Stomach (tissue), 9 donors: Measurements from ENCODE around the gene DDOST. TPM values are rescaled to one million over a fixed set of nuclear protein-coding genes. Genes with fewer than 3 reads are reported as not detected.

Experiments used
- DNase-seq, 2 donors: peaks; one replicate each; pipeline versions ENCODE4 v3.0.0 to v3.0.0-alpha.2; 2013 to 2019
- H3K27ac ChIP-seq, 5 donors: fragments of 200-600 bp in 4 of 5; sonication (generic) in 4 of 5; one replicate each; pipeline ENCODE4 v1.5.1; 2013 to 2019; ENCODE audit warnings: mild to moderate bottlenecking in 1 of 5, moderate library complexity in 1 of 5
- H3K27me3 ChIP-seq, 3 donors: fragments of 200-600 bp; sonication (generic); one replicate each; pipeline ENCODE4 v1.5.1; 2017 to 2019; ENCODE audit warnings: mixed run types in 1 of 3
- H3K36me3 ChIP-seq, 4 donors: fragments of 200-600 bp; sonication (generic); 1 replicate in 3 of 4; 2 replicates in 1 of 4; pipeline ENCODE4 v1.5.1; 2016 to 2019
- H3K4me1 ChIP-seq, 4 donors: fragments of 200-600 bp; sonication (generic); one replicate each; pipeline ENCODE4 v1.5.1; 2016 to 2019
- H3K4me3 ChIP-seq, 4 donors: fragments of 200-600 bp; sonication (generic) in 3 of 4; one replicate each; pipeline ENCODE4 v1.5.1; 2016 to 2019; ENCODE audit warnings: mild to moderate bottlenecking in 1 of 4
- H3K9me3 ChIP-seq, 4 donors: fragments of 200-600 bp; sonication (generic); one replicate each; pipeline ENCODE4 v1.5.1; 2016 to 2019
- EP300 ChIP-seq: sonication (generic); formaldehyde crosslinking; IDR thresholded peaks from one replicate; pipeline ENCODE4 v1.6.1; 2017; ENCODE audit warnings: antibody characterized with exemption
- POLR2A ChIP-seq, 4 donors: fragments of 450-650 bp; IDR thresholded peaks; one replicate each; pipeline ENCODE4 v1.6.1; 2016; ENCODE audit warnings: antibody characterized with exemption in 4 of 4, control low read depth in 2 of 4, mild to moderate bottlenecking in 1 of 4, moderate library complexity in 1 of 4
- POLR2AphosphoS5 ChIP-seq, 3 donors: sonication (generic); formaldehyde crosslinking; IDR thresholded peaks; one replicate each; pipeline ENCODE4 v1.6.1; 2016; ENCODE audit warnings: antibody characterized with exemption in 3 of 3
- WGBS, 5 donors: extraction: QIAGEN DNeasy Blood & Tissue Kit in 3 of 5; methylation state at CpG; one replicate each; pipeline versions ENCODE4 v1.1.5 to v1.1.7; 2013 to 2018; 5-methylcytosine and 5-hydroxymethylcytosine counted together
- intact Hi-C: fragments of 100-400 bp; cut with DNase I; formaldehyde crosslinking; loops from one replicate; pipeline ENCODE4 v1.15.1; 2023; ENCODE audit warnings: low total_unique reads
- polyA plus RNA-seq, 3 donors: library from polyadenylated mRNA; stranded (reverse); fragments of 200-250 nt; gene quantifications; one replicate each; pipeline ENCODE4 v1.2.3, GENCODE V29; 2013
- total RNA-seq, 5 donors: library from RNA; depleted of rRNA; stranded (reverse); fragments of >200 nt; gene quantifications; one replicate each; pipeline versions ENCODE4 v1.1.0 to v1.2.3, GENCODE V29; 2014 to 2016
- TF ChIP-seq, protein P1 (sequence below), 7 experiments: fragments of 450-650 bp in 4 of 7; fragments of 200-600 bp in 3 of 7; sonication (generic) in 3 of 7; IDR thresholded peaks; one replicate each; pipeline ENCODE4 v1.5.1; 2016 to 2019; ENCODE audit warnings: antibody characterized with exemption in 7 of 7, control low read depth in 2 of 7, mild to moderate bottlenecking in 1 of 7
- donor health status: healthy with polysubstance abuse.
- donor health status: Bipolar disorder and iron deficiency.
- donor health status: healthy.

DDOST gene
- total and polyA plus RNA-seq, 8 donors: 38.5 to 227 (median 97.9) TPM

DNA sequence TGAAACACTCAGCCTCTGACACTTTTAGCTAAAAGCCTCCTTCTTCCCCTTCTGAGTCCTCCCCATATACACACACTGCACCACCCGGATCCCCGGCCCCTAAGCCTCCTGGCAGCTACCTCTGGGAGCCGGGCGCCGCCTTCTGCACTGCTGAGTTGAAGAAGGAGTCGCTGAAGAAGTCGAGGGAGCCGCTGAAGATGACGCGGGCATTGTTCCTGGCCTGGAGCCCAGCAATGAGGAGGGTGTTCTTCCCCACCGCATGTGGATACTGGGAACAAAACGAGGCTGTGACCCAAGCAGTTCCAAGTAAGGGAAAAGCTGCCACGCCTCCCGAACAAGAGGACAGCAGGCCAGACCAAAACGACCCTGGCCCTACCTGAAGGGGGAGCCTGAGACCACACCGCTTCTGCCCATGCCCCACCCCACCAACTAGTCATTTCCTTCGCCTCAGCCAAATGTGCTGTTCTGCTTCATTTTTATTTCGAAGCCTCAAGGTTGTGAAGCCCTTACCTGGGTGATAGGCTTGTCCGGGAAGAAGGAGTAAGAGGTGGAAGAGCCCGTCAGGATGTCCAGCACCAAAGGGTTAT lies 7.0 kb downstream of the DDOST start:
- TF ChIP-seq POLR2A (IDR thresholded peaks at IDR 0.05) (no peak), POLR2AphosphoS5 (IDR thresholded peaks at IDR 0.05) (no peak), EP300 (no peak)
- TF ChIP-seq, protein P1, sequence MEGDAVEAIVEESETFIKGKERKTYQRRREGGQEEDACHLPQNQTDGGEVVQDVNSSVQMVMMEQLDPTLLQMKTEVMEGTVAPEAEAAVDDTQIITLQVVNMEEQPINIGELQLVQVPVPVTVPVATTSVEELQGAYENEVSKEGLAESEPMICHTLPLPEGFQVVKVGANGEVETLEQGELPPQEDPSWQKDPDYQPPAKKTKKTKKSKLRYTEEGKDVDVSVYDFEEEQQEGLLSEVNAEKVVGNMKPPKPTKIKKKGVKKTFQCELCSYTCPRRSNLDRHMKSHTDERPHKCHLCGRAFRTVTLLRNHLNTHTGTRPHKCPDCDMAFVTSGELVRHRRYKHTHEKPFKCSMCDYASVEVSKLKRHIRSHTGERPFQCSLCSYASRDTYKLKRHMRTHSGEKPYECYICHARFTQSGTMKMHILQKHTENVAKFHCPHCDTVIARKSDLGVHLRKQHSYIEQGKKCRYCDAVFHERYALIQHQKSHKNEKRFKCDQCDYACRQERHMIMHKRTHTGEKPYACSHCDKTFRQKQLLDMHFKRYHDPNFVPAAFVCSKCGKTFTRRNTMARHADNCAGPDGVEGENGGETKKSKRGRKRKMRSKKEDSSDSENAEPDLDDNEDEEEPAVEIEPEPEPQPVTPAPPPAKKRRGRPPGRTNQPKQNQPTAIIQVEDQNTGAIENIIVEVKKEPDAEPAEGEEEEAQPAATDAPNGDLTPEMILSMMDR (IDR thresholded peaks at IDR 0.05): no peak
- H3K4me1 ChIP-seq: peaks cover 1 to 25% (median 12%) of the 10 kb centered on the region in 4 donors
- WGBS, 5 donors: 77 to 81% (median 78%) methylated on average over 20 of the region's 20 CpGs
- no peaks in the 10 kb centered on the region for H3K27me3 ChIP-seq
- no peaks in the 10 kb centered on the region for H3K9me3 ChIP-seq
- peaks cover 83 to 100% (median 100%) of the 10 kb centered on the region in 4 donors for H3K36me3 ChIP-seq
- no peak overlapping the region for H3K27ac ChIP-seq
- no peak overlapping the region for H3K4me3 ChIP-seq
- no peak for DNase-seq
- intact Hi-C loops: no loop called here

DNA sequence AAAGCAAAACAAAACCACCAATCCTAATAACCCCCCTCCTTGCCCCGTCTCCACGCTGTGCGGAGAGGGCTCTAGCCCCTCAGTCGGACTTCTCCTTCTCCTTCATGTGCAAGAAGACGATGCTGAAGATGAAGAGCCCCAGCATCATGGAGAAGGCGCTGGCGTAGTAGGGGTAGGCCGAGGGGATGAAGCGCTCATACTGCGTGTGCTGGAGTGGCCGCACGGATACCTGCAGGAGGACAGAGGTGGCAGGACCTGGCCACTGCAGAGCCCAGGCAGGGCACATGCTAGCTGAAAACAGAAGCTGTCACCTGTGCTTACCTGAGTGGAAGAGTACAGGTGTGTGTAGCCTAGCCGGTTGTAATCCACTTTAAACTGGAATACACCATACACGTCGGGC lies 8.9 kb downstream of the DDOST start:
- intact Hi-C loops: no loop called here
- no peaks in the 10 kb centered on the region for H3K27me3 ChIP-seq
- no peaks in the 10 kb centered on the region for H3K9me3 ChIP-seq
- no peak overlapping the region for H3K27ac ChIP-seq
- WGBS, 5 donors: 94 to 97% (median 94%) methylated on average over 15 of the region's 15 CpGs
- TF ChIP-seq, protein P1 (IDR thresholded peaks at IDR 0.05): no peak
- no peak for DNase-seq
- H3K36me3 ChIP-seq: peaks cover 89 to 100% (median 100%) of the 10 kb centered on the region in 4 donors
- no peak overlapping the region for H3K4me3 ChIP-seq
- H3K4me1 ChIP-seq: peaks cover 0 to 11% (median 3%) of the 10 kb centered on the region in 4 donors

DNA sequence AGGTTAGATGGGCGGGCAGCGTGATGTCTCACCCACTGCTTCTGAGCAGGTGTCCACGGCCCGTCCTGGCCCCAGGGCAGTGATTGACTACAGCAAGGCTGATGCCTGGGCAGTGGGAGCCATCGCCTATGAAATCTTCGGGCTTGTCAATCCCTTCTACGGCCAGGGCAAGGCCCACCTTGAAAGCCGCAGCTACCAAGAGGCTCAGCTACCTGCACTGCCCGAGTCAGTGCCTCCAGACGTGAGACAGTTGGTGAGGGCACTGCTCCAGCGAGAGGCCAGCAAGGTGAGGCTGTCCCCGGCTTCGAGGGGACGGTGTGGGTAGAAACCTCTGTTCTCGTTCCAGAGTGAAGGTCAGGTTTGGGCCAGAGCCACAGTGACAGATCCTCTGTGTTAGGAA lies 12.2 kb downstream of the DDOST start:
- Histone ChIP-seq H3K4me1 (no peaks in the 10 kb centered on the region), H3K27ac (no peak overlapping the region), H3K4me3 (no peak overlapping the region), H3K27me3 (no peaks in the 10 kb centered on the region), H3K9me3 (no peaks in the 10 kb centered on the region), H3K36me3 (peaks cover 77 to 100% (median 99%) of the 10 kb centered on the region in 4 donors)
- intact Hi-C loops: no loop called here
- DNase-seq: no peak
- no peak for TF ChIP-seq POLR2A (IDR thresholded peaks at IDR 0.05)
- TF ChIP-seq, protein P1 (IDR thresholded peaks at IDR 0.05): no peak
- TF ChIP-seq POLR2AphosphoS5 (IDR thresholded peaks at IDR 0.05): no peak
- no peak for TF ChIP-seq EP300
- 84 to 94% (median 92%) methylated on average over 9 to 15 of the region's 15 CpGs for WGBS, 5 donors

GRCh38 chr1:20648438-20648837 lies 12.7 kb downstream of the DDOST start:
- Histone ChIP-seq H3K27me3 (no peaks in the 10 kb centered on the region), H3K4me3 (no peak overlapping the region), H3K27ac (no peak overlapping the region), H3K9me3 (no peaks in the 10 kb centered on the region), H3K36me3 (peaks cover 72 to 100% (median 99%) of the 10 kb centered on the region in 4 donors), H3K4me1 (no peaks in the 10 kb centered on the region)
- no peak for DNase-seq
- 85 to 90% (median 88%) methylated on average over 11 to 13 of the region's 13 CpGs for WGBS, 5 donors
- TF ChIP-seq POLR2AphosphoS5 (IDR thresholded peaks at IDR 0.05): no peak
- TF ChIP-seq POLR2A (IDR thresholded peaks at IDR 0.05): no peak
- TF ChIP-seq, protein P1 (IDR thresholded peaks at IDR 0.05): no peak
- no peak for TF ChIP-seq EP300
- intact Hi-C loops: no loop called here
